Epithelial cell of proximal tubule (primary cell): ENCODE data around the gene FGFR3. TPM values are rescaled to one million over a fixed set of nuclear protein-coding genes. Genes with fewer than 3 reads are reported as not detected.

Experiments used
- DNase-seq: peaks from one replicate; pipeline ENCODE4 v3.0.0-alpha.2; 2011; ENCODE audit warnings: low read depth
- H3K4me3 ChIP-seq: 2 replicates; pipeline ENCODE4 v1.5.1; 2011; ENCODE audit warnings: low read depth, mild to moderate bottlenecking, low read length
- CTCF ChIP-seq: conservative IDR thresholded peaks from 2 replicates; pipeline ENCODE4 v1.5.1; 2012; ENCODE audit warnings: low read depth, mild to moderate bottlenecking, low read length
- total RNA-seq: library from RNA; depleted of rRNA; stranded (reverse); fragments of >200 nt; gene quantifications from 2 replicates; pipeline ENCODE4 v1.2.3, GENCODE V29; 2015

Gene FGFR3
- total RNA-seq, 1 donor from 2014 or later: 8.1 TPM

- no peak overlapping the region for H3K4me3 ChIP-seq
- no peak for TF ChIP-seq CTCF
- DNase-seq: no peak
Measured at GRCh38 chr4:1798580-1799386, 5.7 kb downstream of the FGFR3 start.

- TF ChIP-seq CTCF: no peak
- DNase-seq: no peak
- no peak overlapping the region for H3K4me3 ChIP-seq
Measured at GRCh38 chr4:1799387-1800375, 6.6 kb downstream of the FGFR3 start.

- no peak overlapping the region for H3K4me3 ChIP-seq
- no peak for TF ChIP-seq CTCF
- no peak for DNase-seq
Measured at GRCh38 chr4:1800805-1801204, 7.7 kb downstream of the FGFR3 start.

GRCh38 chr4:1801286-1801958, 8.3 kb downstream of the FGFR3 start:
- no peak overlapping the region for H3K4me3 ChIP-seq
- no peak for DNase-seq
- no peak for TF ChIP-seq CTCF

GRCh38 chr4:1802151-1802715, 9.1 kb downstream of the FGFR3 start:
- no peak overlapping the region for H3K4me3 ChIP-seq
- TF ChIP-seq CTCF: no peak
- no peak for DNase-seq

GRCh38 chr4:1802720-1803522, 9.8 kb downstream of the FGFR3 start:
- no peak overlapping the region for H3K4me3 ChIP-seq
- no peak for DNase-seq
- no peak for TF ChIP-seq CTCF
